ENCODE data around the gene TMEM207.

- TF ChIP-seq, protein P1, sequence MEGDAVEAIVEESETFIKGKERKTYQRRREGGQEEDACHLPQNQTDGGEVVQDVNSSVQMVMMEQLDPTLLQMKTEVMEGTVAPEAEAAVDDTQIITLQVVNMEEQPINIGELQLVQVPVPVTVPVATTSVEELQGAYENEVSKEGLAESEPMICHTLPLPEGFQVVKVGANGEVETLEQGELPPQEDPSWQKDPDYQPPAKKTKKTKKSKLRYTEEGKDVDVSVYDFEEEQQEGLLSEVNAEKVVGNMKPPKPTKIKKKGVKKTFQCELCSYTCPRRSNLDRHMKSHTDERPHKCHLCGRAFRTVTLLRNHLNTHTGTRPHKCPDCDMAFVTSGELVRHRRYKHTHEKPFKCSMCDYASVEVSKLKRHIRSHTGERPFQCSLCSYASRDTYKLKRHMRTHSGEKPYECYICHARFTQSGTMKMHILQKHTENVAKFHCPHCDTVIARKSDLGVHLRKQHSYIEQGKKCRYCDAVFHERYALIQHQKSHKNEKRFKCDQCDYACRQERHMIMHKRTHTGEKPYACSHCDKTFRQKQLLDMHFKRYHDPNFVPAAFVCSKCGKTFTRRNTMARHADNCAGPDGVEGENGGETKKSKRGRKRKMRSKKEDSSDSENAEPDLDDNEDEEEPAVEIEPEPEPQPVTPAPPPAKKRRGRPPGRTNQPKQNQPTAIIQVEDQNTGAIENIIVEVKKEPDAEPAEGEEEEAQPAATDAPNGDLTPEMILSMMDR (IDR thresholded peaks at IDR 0.05; ENCODE audit: low read depth, low read length, missing input control), result no peak
- no peak for TF ChIP-seq YY1 (IDR thresholded peaks at IDR 0.05)
- no peak for TF ChIP-seq TAF1 (conservative IDR thresholded peaks at IDR 0.05)
- no peak for TF ChIP-seq SP1 (IDR thresholded peaks at IDR 0.05)
- no peak for TF ChIP-seq FOXA2 (IDR thresholded peaks at IDR 0.05)
- TF ChIP-seq, protein P2, sequence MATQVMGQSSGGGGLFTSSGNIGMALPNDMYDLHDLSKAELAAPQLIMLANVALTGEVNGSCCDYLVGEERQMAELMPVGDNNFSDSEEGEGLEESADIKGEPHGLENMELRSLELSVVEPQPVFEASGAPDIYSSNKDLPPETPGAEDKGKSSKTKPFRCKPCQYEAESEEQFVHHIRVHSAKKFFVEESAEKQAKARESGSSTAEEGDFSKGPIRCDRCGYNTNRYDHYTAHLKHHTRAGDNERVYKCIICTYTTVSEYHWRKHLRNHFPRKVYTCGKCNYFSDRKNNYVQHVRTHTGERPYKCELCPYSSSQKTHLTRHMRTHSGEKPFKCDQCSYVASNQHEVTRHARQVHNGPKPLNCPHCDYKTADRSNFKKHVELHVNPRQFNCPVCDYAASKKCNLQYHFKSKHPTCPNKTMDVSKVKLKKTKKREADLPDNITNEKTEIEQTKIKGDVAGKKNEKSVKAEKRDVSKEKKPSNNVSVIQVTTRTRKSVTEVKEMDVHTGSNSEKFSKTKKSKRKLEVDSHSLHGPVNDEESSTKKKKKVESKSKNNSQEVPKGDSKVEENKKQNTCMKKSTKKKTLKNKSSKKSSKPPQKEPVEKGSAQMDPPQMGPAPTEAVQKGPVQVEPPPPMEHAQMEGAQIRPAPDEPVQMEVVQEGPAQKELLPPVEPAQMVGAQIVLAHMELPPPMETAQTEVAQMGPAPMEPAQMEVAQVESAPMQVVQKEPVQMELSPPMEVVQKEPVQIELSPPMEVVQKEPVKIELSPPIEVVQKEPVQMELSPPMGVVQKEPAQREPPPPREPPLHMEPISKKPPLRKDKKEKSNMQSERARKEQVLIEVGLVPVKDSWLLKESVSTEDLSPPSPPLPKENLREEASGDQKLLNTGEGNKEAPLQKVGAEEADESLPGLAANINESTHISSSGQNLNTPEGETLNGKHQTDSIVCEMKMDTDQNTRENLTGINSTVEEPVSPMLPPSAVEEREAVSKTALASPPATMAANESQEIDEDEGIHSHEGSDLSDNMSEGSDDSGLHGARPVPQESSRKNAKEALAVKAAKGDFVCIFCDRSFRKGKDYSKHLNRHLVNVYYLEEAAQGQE (IDR thresholded peaks at IDR 0.05), result no peak
- TF ChIP-seq, protein P3, sequence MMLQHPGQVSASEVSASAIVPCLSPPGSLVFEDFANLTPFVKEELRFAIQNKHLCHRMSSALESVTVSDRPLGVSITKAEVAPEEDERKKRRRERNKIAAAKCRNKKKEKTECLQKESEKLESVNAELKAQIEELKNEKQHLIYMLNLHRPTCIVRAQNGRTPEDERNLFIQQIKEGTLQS (IDR thresholded peaks at IDR 0.05), result no peak
- no peak for TF ChIP-seq RAD21 (IDR thresholded peaks at IDR 0.05)
- TF ChIP-seq, protein P4, sequence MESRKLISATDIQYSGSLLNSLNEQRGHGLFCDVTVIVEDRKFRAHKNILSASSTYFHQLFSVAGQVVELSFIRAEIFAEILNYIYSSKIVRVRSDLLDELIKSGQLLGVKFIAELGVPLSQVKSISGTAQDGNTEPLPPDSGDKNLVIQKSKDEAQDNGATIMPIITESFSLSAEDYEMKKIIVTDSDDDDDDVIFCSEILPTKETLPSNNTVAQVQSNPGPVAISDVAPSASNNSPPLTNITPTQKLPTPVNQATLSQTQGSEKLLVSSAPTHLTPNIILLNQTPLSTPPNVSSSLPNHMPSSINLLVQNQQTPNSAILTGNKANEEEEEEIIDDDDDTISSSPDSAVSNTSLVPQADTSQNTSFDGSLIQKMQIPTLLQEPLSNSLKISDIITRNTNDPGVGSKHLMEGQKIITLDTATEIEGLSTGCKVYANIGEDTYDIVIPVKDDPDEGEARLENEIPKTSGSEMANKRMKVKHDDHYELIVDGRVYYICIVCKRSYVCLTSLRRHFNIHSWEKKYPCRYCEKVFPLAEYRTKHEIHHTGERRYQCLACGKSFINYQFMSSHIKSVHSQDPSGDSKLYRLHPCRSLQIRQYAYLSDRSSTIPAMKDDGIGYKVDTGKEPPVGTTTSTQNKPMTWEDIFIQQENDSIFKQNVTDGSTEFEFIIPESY (IDR thresholded peaks at IDR 0.05), result no peak
Measured at GRCh38 chr3:190494907-190495306, 45.2 kb upstream of the TMEM207 start.
